Right ventricle myocardium superior (tissue), 1 donor: ENCODE data around the gene MYO18A. TPM values are rescaled to one million over a fixed set of nuclear protein-coding genes. Genes with fewer than 3 reads are reported as not detected.

Experiments
- ATAC-seq: fragments of 200-7000 bp; cut with Tn5 transposase; one replicate; pipeline ENCODE4 v1.9.1; 2020; ENCODE audit warnings: mild to moderate bottlenecking; ENCODE audit not compliant: poor library complexity
- DNase-seq: peaks from one replicate; pipeline ENCODE4 v3.0.0-alpha.2; 2020
- intact Hi-C: fragments of 100-400 bp; cut with DNase I; formaldehyde crosslinking; loops from one replicate; pipeline ENCODE4 v1.11.2; 2022
- total RNA-seq: library from RNA; stranded (reverse); fragmentation: NEBNext Ultra II Directional; extraction: Animal tissue kit (Norgen Biotek cat#: 25700); gene quantifications from one replicate; pipeline ENCODE4 v1.2.1, GENCODE V29; 2021
- donor health status: DM: no; HTN: yes; CAD: no; lungs with severe emphysema.

MYO18A gene
- total RNA-seq, 1 donor from 2014 or later: 393 TPM

DNA sequence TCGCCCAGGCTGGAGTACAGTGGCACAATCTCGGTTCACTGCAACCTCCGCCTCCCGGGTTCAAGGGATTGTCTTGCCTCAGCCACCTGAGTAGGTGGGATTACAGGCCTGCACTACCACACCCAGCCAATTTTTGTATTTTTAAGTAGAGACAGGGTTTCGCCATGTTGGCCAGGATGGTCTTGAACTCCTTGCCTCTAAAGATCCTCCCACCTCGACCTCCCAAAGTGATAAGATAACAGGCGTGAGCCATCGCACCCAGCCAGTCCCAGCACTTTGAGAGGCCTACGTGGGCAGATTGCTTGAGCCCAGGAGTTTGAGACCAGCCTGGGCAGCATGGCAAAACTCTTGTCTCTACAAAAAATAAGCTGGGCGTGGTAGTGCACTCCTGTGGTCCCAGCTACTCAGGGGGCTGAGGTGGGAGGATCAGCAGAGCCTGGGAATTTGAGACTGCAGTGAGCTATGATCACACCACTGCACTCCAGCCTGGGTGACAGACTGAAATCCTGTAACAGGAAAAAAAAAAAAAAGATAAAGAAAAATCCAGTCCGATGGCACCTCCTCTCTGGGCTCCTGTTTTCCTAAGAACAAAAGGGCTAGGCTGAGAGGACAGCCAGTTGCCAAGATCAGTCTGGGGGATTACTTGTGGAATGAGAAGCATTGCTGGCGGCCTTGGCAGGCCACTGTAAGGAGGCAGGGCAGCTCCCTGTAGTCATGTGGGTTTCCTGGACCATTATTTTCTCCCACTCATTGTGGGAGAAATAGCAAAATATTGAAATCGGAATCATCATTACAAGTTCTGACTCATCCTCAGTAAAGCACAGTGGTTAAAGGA lies 140.2 kb downstream of the MYO18A start:
- intact Hi-C loops: no loop called here
- DNase-seq (no peak), ATAC-seq (no peak)

GRCh38 chr17:29038085-29038795 lies 142.0 kb downstream of the MYO18A start:
- ATAC-seq: no peak
- no peak for DNase-seq
- intact Hi-C loops: no loop called here

- no peak for ATAC-seq
- DNase-seq: no peak
- intact Hi-C loops: no loop called here
Measured at GRCh38 chr17:29037739-29038084, 142.5 kb downstream of the MYO18A start.

DNA sequence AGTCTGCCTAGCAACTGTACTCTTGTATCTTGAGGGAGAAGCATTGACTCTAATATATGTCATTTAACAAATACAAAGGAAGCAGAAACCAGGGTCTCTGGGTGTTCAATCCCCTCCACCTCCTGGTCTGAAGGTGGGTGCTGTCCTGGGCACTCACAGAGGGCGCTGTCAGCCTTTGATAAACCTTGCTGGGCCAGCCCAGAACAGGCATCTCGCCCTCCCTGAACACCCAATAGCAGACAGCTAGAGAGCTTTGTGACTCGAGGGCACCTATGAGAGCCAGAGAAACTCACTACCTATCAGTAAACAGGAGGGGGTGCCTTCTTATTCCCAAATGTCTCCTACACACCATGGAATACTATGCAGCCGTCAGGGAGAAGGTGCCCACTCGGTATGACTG lies 143.6 kb downstream of the MYO18A start:
- no peak for ATAC-seq
- DNase-seq: no peak
- intact Hi-C loops: no loop called here

DNA sequence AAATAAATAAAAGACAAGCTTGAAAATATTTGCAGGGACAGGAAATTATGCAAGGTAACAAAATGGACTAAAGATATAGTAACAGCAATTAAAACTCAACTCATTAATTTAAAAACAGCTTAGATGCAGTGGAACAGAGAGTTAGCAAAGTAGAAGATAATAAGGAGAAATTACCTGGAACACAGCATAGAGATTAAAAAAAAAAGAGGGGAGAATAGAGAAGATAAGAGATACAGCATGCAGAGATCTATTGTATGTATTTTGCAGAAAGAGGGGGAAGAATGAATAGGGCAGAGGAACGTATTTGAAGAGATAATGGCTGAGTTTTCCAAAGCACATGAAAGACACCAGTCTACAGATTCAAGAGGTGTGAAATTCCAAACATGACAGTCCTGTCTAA lies 145.7 kb downstream of the MYO18A start:
- DNase-seq: no peak
- intact Hi-C loops: no loop called here
- no peak for ATAC-seq

GRCh38 chr17:29032857-29033197 lies 147.4 kb downstream of the MYO18A start:
- intact Hi-C loops: no loop called here
- DNase-seq: no peak
- no peak for ATAC-seq

- DNase-seq: no peak
- ATAC-seq: no peak
- intact Hi-C loops: no loop called here
Measured at GRCh38 chr17:29032013-29032856, 148.0 kb downstream of the MYO18A start.

GRCh38 chr17:29031488-29031887 lies 148.7 kb downstream of the MYO18A start:
- intact Hi-C loops: no loop called here
- ATAC-seq: no peak
- DNase-seq: no peak

GRCh38 chr17:29024316-29024952 lies 155.8 kb downstream of the MYO18A start:
- no peak for DNase-seq
- no peak for ATAC-seq

DNA sequence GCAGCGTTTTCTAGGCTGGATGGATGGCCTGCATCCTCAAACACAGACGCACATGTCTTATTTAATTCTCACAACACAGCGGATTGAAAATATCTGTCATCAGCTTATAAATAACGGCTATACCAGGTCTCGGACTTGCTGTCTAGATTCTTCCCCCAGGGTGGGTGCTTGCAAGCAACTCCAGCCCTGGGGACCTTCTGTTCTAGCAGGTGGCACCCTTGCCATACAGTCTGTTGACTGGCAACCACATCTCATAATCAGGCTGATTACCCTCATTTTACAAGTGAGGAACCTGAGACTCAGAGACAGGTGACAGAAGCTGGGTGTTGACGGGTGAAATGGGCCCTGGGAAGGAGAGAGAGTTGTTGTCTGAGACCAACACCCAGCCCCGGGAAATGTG lies 158.1 kb downstream of the MYO18A start:
- ATAC-seq (no peak), DNase-seq (no peak)
- intact Hi-C loops: no loop called here

More at GRCh38 chr17:29024316-29024952, 155.8 kb downstream of the MYO18A start:
- intact Hi-C loops: no loop called here

GRCh38 chr17:29021226-29021625 lies 159.0 kb downstream of the MYO18A start:
- no peak for DNase-seq
- intact Hi-C loops: no loop called here
- ATAC-seq: no peak

Other genes starting within 250 kb of the MYO18A start
- gene PHF12, start 228.9 kb downstream of the MYO18A start, total RNA-seq: 14.8 TPM
- not detected for gene SEZ6, start 174.4 kb downstream of the MYO18A start, total RNA-seq
- 1.00 TPM for gene PIPOX, start 137.3 kb downstream of the MYO18A start, total RNA-seq
- gene CRYBA1, start 66.5 kb upstream of the MYO18A start, total RNA-seq: not detected
- gene NUFIP2, start 113.8 kb upstream of the MYO18A start, total RNA-seq: 38.4 TPM
- 48.6 TPM for gene TAOK1, start 210.0 kb upstream of the MYO18A start, total RNA-seq